K562 (cell line): ENCODE measurements around the gene KIF1A. TPM values are rescaled to one million over a fixed set of nuclear protein-coding genes. Genes with fewer than 3 reads are reported as not detected.

ENCODE experiments used
- ATAC-seq: fragments of 200-7000 bp; cut with Tn5 transposase; 3 replicates; pipeline ENCODE4 v1.9.1; 2020; ENCODE audit warnings: moderate library complexity
- BruUV-seq: library from RNA; stranded (reverse); fragments of 400-500 nt; replicated peaks from 2 replicates; lab custom pipeline; 2021; lab: Mats Ljungman, UMichigan
- CTCF ChIA-PET: fragments of 300-600 bp; formaldehyde crosslinking; extraction: SDS; loops from one replicate; lab custom pipeline; 2021; ENCODE audit warnings: low intra/inter-chr PET ratio; lab: Yijun Ruan, JAX
- POLR2A ChIA-PET: fragments of 300-600, 350-650 bp; sonication (Branson Sonifier 250); formaldehyde crosslinking; extraction: SDS; loops from one replicate; lab custom pipeline; 2021; ENCODE audit warnings: antibody characterized with exemption, inconsistent platforms; lab: Yijun Ruan, JAX
- DNase-seq, 4 experiments: peaks; one replicate each; pipeline versions ENCODE4 v3.0.0 to v3.0.0-alpha.2; 2011 to 2018; ENCODE audit warnings: low spot score in 3 of 4, mixed read lengths in 3 of 4; ENCODE audit errors: extremely low read depth in 1 of 4
- FAIRE-seq: peaks from 2 replicates; lab custom pipeline; 2011; peaks lifted over from hg19 to GRCh38; lab: Jason Lieb, UNC
- H2AFZ ChIP-seq: 2 replicates; pipeline ENCODE4 v1.6.0; 2011; ENCODE audit warnings: low read depth, low read length, control low read depth, inconsistent platforms
- H3K27ac ChIP-seq: fragments of 200-600 bp; 3 replicates; pipeline ENCODE4 v1.8.0; 2011; ENCODE audit warnings: low read depth, mild to moderate bottlenecking, control low read depth, inconsistent platforms, low read length, moderate library complexity, mixed read lengths; ENCODE audit errors: extremely low read depth
- H3K27me3 ChIP-seq, 2 experiments: fragments of 300-600 bp in 1 of 2; 2 replicates in 1 of 2; 3 replicates in 1 of 2; pipeline versions ENCODE4 v1.6.0 to v1.8.0; 2011; ENCODE audit warnings: inconsistent platforms in 2 of 2, low read length in 2 of 2, mild to moderate bottlenecking in 1 of 2, mixed read lengths in 1 of 2, moderate library complexity in 1 of 2; ENCODE audit not compliant: control insufficient read depth in 2 of 2, insufficient read depth in 2 of 2
- H3K36me3 ChIP-seq: fragments of 300-600 bp; 3 replicates; pipeline ENCODE4 v1.8.0; 2011; ENCODE audit warnings: mild to moderate bottlenecking, low read length, inconsistent platforms; ENCODE audit not compliant: control insufficient read depth, insufficient read depth
- H3K4me1 ChIP-seq, 2 experiments: fragments of 200-600 bp in 1 of 2; replicated peaks in 1 of 2; 2 replicates in 1 of 2; 3 replicates in 1 of 2; pipeline versions ENCODE4 v1.5.1 to v1.8.0; 2011; ENCODE audit warnings: inconsistent platforms in 2 of 2, low read length in 2 of 2, mild to moderate bottlenecking in 1 of 2, mixed read lengths in 1 of 2, moderate library complexity in 1 of 2; ENCODE audit not compliant: control insufficient read depth in 2 of 2, insufficient read depth in 2 of 2
- H3K4me2 ChIP-seq: 2 replicates; pipeline ENCODE4 v1.6.1; 2011; ENCODE audit warnings: low read length, control low read depth, inconsistent platforms, mixed read lengths; ENCODE audit not compliant: insufficient read depth
- H3K4me3 ChIP-seq: fragments of 200-600 bp; sonication (generic), shearing (Covaris generic); 2 replicates; pipeline ENCODE4 v1.5.1; 2016; ENCODE audit warnings: control low read depth, inconsistent platforms
- H3K79me2 ChIP-seq: fragments of 200-600 bp; 3 replicates; pipeline ENCODE4 v1.8.0; 2011; ENCODE audit warnings: low read length, inconsistent platforms; ENCODE audit not compliant: control insufficient read depth, insufficient read depth
- H3K9ac ChIP-seq, 2 experiments: 2 replicates each; pipeline versions ENCODE4 v1.6.0 to v1.6.1; 2011; ENCODE audit warnings: low read depth in 2 of 2, low read length in 2 of 2, control low read depth in 1 of 2, inconsistent platforms in 1 of 2, mild to moderate bottlenecking in 1 of 2, mixed read lengths in 1 of 2; ENCODE audit not compliant: insufficient read depth in 1 of 2
- H3K9me1 ChIP-seq: one replicate; pipeline ENCODE4 v1.6.0; 2011; ENCODE audit warnings: inconsistent platforms, mild to moderate bottlenecking, low read length, moderate library complexity; ENCODE audit not compliant: control insufficient read depth, insufficient read depth
- H3K9me3 ChIP-seq: replicated peaks from 2 replicates; pipeline ENCODE4 v1.5.1; 2011; ENCODE audit warnings: low read depth, low read length, inconsistent platforms; ENCODE audit not compliant: control insufficient read depth, insufficient read depth
- H4K20me1 ChIP-seq: replicated peaks from 2 replicates; pipeline ENCODE4 v1.6.1; 2011; ENCODE audit warnings: low read length, inconsistent platforms, mixed read lengths; ENCODE audit not compliant: control insufficient read depth, insufficient read depth
- C11orf30 ChIP-seq: fragments of 450-650 bp; IDR thresholded peaks from 2 replicates; pipeline ENCODE4 v1.6.1; 2016; ENCODE audit warnings: low read depth, mild to moderate bottlenecking
- DDX20 ChIP-seq: fragments of 450-650 bp; IDR thresholded peaks from 2 replicates; pipeline ENCODE4 v1.6.1; 2016; ENCODE audit warnings: missing genetic modification characterization, low read depth, mild to moderate bottlenecking, missing compliant biosample characterization, moderate library complexity
- GATAD2B ChIP-seq: fragments of 450-650 bp; IDR thresholded peaks from 2 replicates; pipeline ENCODE4 v1.6.1; 2017; ENCODE audit warnings: mild to moderate bottlenecking, borderline replicate concordance
- HIVEP1 ChIP-seq: fragments of 250-450 bp; sonication (Bioruptor Pico); IDR thresholded peaks from 2 replicates; pipeline ENCODE4 v1.4.0; 2020; ENCODE audit warnings: mild to moderate bottlenecking
- IFI16 ChIP-seq: fragments of 250-450 bp; sonication (Bioruptor Pico); IDR thresholded peaks from 2 replicates; pipeline ENCODE4 v2.1.2; 2022; ENCODE audit warnings: mild to moderate bottlenecking, inconsistent platforms
- KDM5B ChIP-seq: fragments of 200-600 bp; sonication (generic); IDR thresholded peaks from 2 replicates; pipeline ENCODE4 v1.6.1; 2012; ENCODE audit warnings: low read depth, mild to moderate bottlenecking, moderate library complexity, low read length, control low read depth, inconsistent platforms; ENCODE audit not compliant: insufficient replicate concordance
- SMAD2 ChIP-seq: fragments of 150-350 bp; IDR thresholded peaks from 2 replicates; pipeline ENCODE4 v1.6.1; 2014; ENCODE audit warnings: low read depth, mild to moderate bottlenecking, low read length
- ZNF263 ChIP-seq: sonication (generic); formaldehyde crosslinking; IDR thresholded peaks from 2 replicates; pipeline ENCODE4 v1.8.0; 2022; ENCODE audit warnings: mild to moderate bottlenecking, missing genetic modification reagents, borderline replicate concordance
- WGBS: fragments of 100-300 bp; shearing (Covaris generic); methylation state at CpG from one replicate; pipeline ENCODE4 v1.1.6; 2016; ENCODE audit warnings: low coverage, mixed read lengths; ENCODE audit not compliant: insufficient coverage; ENCODE audit errors: missing lambda C conversion rate; 5-methylcytosine and 5-hydroxymethylcytosine counted together
- in situ Hi-C: fragments of 300-500 bp; cut with MboI; formaldehyde crosslinking; loops from 4 replicates; pipeline ENCODE4 v1.15.0; 2018; ENCODE audit warnings: inconsistent platforms, mixed read lengths
- intact Hi-C: fragments of 100-400 bp; cut with micrococcal nuclease; formaldehyde crosslinking; loops from 2 replicates; pipeline ENCODE4 v1.14.2; 2022
- polyA plus RNA-seq, 8 experiments: library from polyadenylated mRNA; depleted of rRNA in 4 of 8; stranded (reverse) in 5 of 8; unstranded in 3 of 8; fragments of >200 nt; fragmentation: Nextera tagmentation in 2 of 8; fragmentation: Illumina TruSeq in 1 of 8; extraction: Ambion mirVana in 2 of 8; extraction: Trizol in 1 of 8; gene quantifications; 2 replicates each; pipeline versions ENCODE4 v1.2.1 to v1.2.3, GENCODE V29; 2011 to 2014; ENCODE audit warnings: inconsistent platforms in 1 of 8, missing spikeins in 1 of 8
- total RNA-seq, 7 experiments: library from RNA; depleted of rRNA in 6 of 7; stranded (reverse); fragments of >200 nt in 6 of 7; fragmentation: Illumina TruSeq in 2 of 7; extraction: Trizol in 2 of 7; gene quantifications; 2 replicates each; pipeline versions ENCODE4 v1.2.1 to v1.2.3, GENCODE V29; 2011 to 2021; ENCODE audit warnings: low replicate concordance in 1 of 7

The KIF1A gene
- total and polyA plus RNA-seq, 9 of the 15 experiments (the other 6 are each of a cell fraction or from before 2014, with no cell fraction given), result 0.07 to 1.4 (median 0.45) TPM; not detected in 2

DNA sequence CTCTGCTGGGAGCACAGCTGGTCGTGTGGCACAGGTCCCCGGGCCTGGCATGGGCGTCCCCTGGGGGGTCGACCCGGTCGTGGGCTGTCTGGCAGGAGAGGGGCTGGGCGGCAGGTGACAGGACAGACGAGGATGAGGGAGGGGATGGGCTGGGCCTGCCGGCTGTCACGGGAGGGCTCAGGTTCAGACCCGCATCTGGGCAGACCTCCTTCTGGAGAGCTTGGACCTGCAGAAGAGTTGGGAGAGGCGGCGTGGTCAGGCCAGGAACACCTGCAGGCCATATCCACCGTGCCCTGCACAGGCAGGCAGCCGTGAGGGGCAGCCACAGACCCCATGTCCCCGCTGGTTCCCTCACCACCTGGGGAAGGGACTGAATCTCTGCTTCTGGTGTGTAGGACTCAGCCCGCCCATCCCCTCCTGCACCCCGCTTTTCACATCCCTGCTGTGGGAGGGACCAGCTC is 102.8 kb downstream of the KIF1A start:
- ChIA-PET POLR2A (no interaction called here), CTCF (no interaction called here)
- Histone ChIP-seq H3K79me2 (no peaks in the 10 kb centered on the region), H3K4me1 (no peaks in the 10 kb centered on the region; a peak in 1 of 5 replicates), H3K9me1 (no peaks in the 10 kb centered on the region), H3K27me3 (peaks cover 7 to 91% of the 10 kb centered on the region in 2 experiments; a peak in 3 of 5 replicates), H3K9ac (no peak overlapping the region), H3K4me2 (no peak overlapping the region), H3K27ac (no peak overlapping the region), H3K9me3 (no peaks in the 10 kb centered on the region), H3K4me3 (no peak overlapping the region), H4K20me1 (no peaks in the 10 kb centered on the region), H2AFZ (no peak overlapping the region), H3K36me3 (no peaks in the 10 kb centered on the region)
- DNase-seq (no peak), FAIRE-seq (no peak), ATAC-seq (no peak)
- TF ChIP-seq DDX20 (tag) (no peak), KDM5B (no peak), C11orf30 (no peak), IFI16 (CRISPR knock-in tag) (no peak), GATAD2B (no peak), ZNF263 (CRISPR knock-in tag) (no peak), HIVEP1 (CRISPR knock-in tag) (no peak), SMAD2 (no peak)
- WGBS, result under 1% methylated on average over 15 of the region's 18 CpGs
- BruUV-seq, result no TSS peak
- intact Hi-C loops, result no loop called here
- in situ Hi-C loops, result no loop called here
